Lower lobe of right lung (tissue), 2 donors: ENCODE data around the gene ADGRG7. TPM values are rescaled to one million over a fixed set of nuclear protein-coding genes. Genes with fewer than 3 reads are reported as not detected.

Experiments
- ATAC-seq, 2 donors: fragments of 200-7000 bp; cut with Tn5 transposase; one replicate each; pipeline ENCODE4 v1.9.1; 2020 to 2022; ENCODE audit warnings: mild to moderate bottlenecking in 2 of 2, moderate library complexity in 2 of 2
- DNase-seq: peaks from one replicate; pipeline ENCODE4 v3.0.0-alpha.2; 2020
- H3K27ac ChIP-seq: fragments of 200-600 bp; one replicate; pipeline ENCODE4 v1.8.0; 2022
- H3K27me3 ChIP-seq: fragments of 200-600 bp; one replicate; pipeline ENCODE4 v1.8.0; 2022; ENCODE audit warnings: low read depth
- H3K36me3 ChIP-seq: fragments of 200-600 bp; one replicate; pipeline ENCODE4 v1.8.0; 2022; ENCODE audit warnings: mild to moderate bottlenecking
- H3K4me1 ChIP-seq: fragments of 200-600 bp; one replicate; pipeline ENCODE4 v1.8.0; 2022
- H3K4me3 ChIP-seq: fragments of 200-600 bp; one replicate; pipeline ENCODE4 v1.8.0; 2022; ENCODE audit warnings: mild to moderate bottlenecking
- H3K9me3 ChIP-seq: fragments of 200-600 bp; one replicate; pipeline ENCODE4 v1.8.0; 2022
- CTCF ChIP-seq: fragments of 200-600 bp; IDR thresholded peaks from one replicate; pipeline ENCODE4 v1.8.0; 2022; ENCODE audit warnings: antibody characterized with exemption, mild to moderate bottlenecking
- intact Hi-C: fragments of 100-400 bp; cut with DNase I; formaldehyde crosslinking; loops from one replicate; pipeline ENCODE4 v1.11.0; 2022
- long read RNA-seq: library from polyadenylated mRNA; unstranded; transcript quantifications from one replicate; pipeline ENCODE4 v2.0.0, GENCODE V29; 2021
- total RNA-seq: library from RNA; stranded (reverse); fragmentation: NEBNext Ultra II Directional; extraction: Animal tissue kit (Norgen Biotek cat#: 25700); gene quantifications from one replicate; pipeline ENCODE4 v1.2.1, GENCODE V29; 2021
- donor health status: DM: no; HTN: yes; CAD: no; lungs with severe emphysema.

Gene ADGRG7
- total RNA-seq: not detected
- long read RNA-seq: 0 reads

GRCh38 chr3:100609305-100609704 lies at the start of gene ADGRG7:
Gene ADGRG7, plus strand, starts transcription at chr3:100609601. Its CDS starts 256 bp downstream, at chr3:100609857.
- Histone ChIP-seq H3K27me3 (no peaks in the 10 kb centered on the region), H3K9me3 (no peaks in the 10 kb centered on the region), H3K27ac (no peak within 1 kb of the TSS), H3K4me1 (no peaks in the 10 kb centered on the region), H3K36me3 (no peaks in the 10 kb centered on the region), H3K4me3 (no peak within 1 kb of the TSS)
- no peak for TF ChIP-seq CTCF
- DNase-seq: no peak
- ATAC-seq: no peak
- intact Hi-C loops: no loop called here

- DNase-seq: no peak
- H3K27me3 ChIP-seq: no peaks in the 10 kb centered on the region
- no peaks in the 10 kb centered on the region for H3K9me3 ChIP-seq
- H3K27ac ChIP-seq: no peak overlapping the region
- intact Hi-C loops: no loop called here
- ATAC-seq: no peak
- H3K4me1 ChIP-seq: no peaks in the 10 kb centered on the region
- no peak overlapping the region for H3K4me3 ChIP-seq
- H3K36me3 ChIP-seq: no peaks in the 10 kb centered on the region
- TF ChIP-seq CTCF: no peak
Observed at GRCh38 chr3:100560426-100560825, 49.0 kb upstream of the ADGRG7 start.

- no peak for TF ChIP-seq CTCF
- Histone ChIP-seq H3K27me3 (no peaks in the 10 kb centered on the region), H3K9me3 (no peaks in the 10 kb centered on the region), H3K4me3 (no peak overlapping the region), H3K27ac (no peak overlapping the region), H3K36me3 (no peaks in the 10 kb centered on the region), H3K4me1 (no peaks in the 10 kb centered on the region)
- ATAC-seq (no peak), DNase-seq (no peak)
- intact Hi-C loops: no loop called here
Observed at GRCh38 chr3:100561459-100562158, 47.8 kb upstream of the ADGRG7 start.

GRCh38 chr3:100562224-100562857 lies 47.1 kb upstream of the ADGRG7 start:
- H3K9me3 ChIP-seq: no peaks in the 10 kb centered on the region
- no peaks in the 10 kb centered on the region for H3K4me1 ChIP-seq
- TF ChIP-seq CTCF: no peak
- no peak for DNase-seq
- H3K36me3 ChIP-seq: no peaks in the 10 kb centered on the region
- ATAC-seq: no peak
- no peak overlapping the region for H3K4me3 ChIP-seq
- no peak overlapping the region for H3K27ac ChIP-seq
- intact Hi-C loops: no loop called here
- H3K27me3 ChIP-seq: no peaks in the 10 kb centered on the region

GRCh38 chr3:100563228-100563627 lies 46.2 kb upstream of the ADGRG7 start:
- Histone ChIP-seq H3K36me3 (no peaks in the 10 kb centered on the region), H3K9me3 (no peaks in the 10 kb centered on the region), H3K27me3 (no peaks in the 10 kb centered on the region), H3K4me1 (no peaks in the 10 kb centered on the region), H3K27ac (no peak overlapping the region), H3K4me3 (no peak overlapping the region)
- TF ChIP-seq CTCF: no peak
- no peak for DNase-seq
- ATAC-seq: no peak
- intact Hi-C loops: no loop called here
